ENCODE data around the gene SPTAN1. TPM values are rescaled to one million over a fixed set of nuclear protein-coding genes. Genes with fewer than 3 reads are reported as not detected.
"Not testable (repeated sequence)": the region's sequence is repeated elsewhere in the genome, so short reads cannot be mapped to it uniquely, and the experiment has no call there.

SPTAN1 gene
- total RNA-seq, 1 donor from 2014 or later: 161 TPM

GRCh38 chr9:128633601-128634000 is 81.2 kb downstream of the SPTAN1 start:
- ATAC-seq: no peak

- ATAC-seq: no peak
These were observed 81.7 kb downstream of the SPTAN1 start for GRCh38 chr9:128634111-128634510.

- ATAC-seq: no peak
These were observed 82.4 kb downstream of the SPTAN1 start for GRCh38 chr9:128634651-128635262.

- peak; percentile 94 for ATAC-seq
These were observed 83.1 kb downstream of the SPTAN1 start for GRCh38 chr9:128635266-128636023.

GRCh38 chr9:128636024-128636390 is 83.6 kb downstream of the SPTAN1 start:
- ATAC-seq: peak; percentile 43

GRCh38 chr9:128636556-128637530 is 84.5 kb downstream of the SPTAN1 start:
- peak; percentile 2 for ATAC-seq

GRCh38 chr9:128637656-128638055 is 85.3 kb downstream of the SPTAN1 start:
- no peak for ATAC-seq

GRCh38 chr9:128638580-128638979 is 86.2 kb downstream of the SPTAN1 start:
- ATAC-seq: no peak

GRCh38 chr9:128640603-128641002 is 88.2 kb downstream of the SPTAN1 start:
- no peak for ATAC-seq

GRCh38 chr9:128642675-128643245 is 90.4 kb downstream of the SPTAN1 start:
- no peak for ATAC-seq

GRCh38 chr9:128643519-128644300 is 91.3 kb downstream of the SPTAN1 start:
- no peak for ATAC-seq

- ATAC-seq: peak; percentile 60
These were observed 95.8 kb downstream of the SPTAN1 start for GRCh38 chr9:128648206-128648605.

- ATAC-seq: no peak
These were observed 99.4 kb downstream of the SPTAN1 start for GRCh38 chr9:128651798-128652197.

GRCh38 chr9:128653908-128654307 is 101.5 kb downstream of the SPTAN1 start:
- ATAC-seq: no peak

- ATAC-seq: no peak
These were observed 102.1 kb downstream of the SPTAN1 start for GRCh38 chr9:128654481-128654880.

GRCh38 chr9:128656416-128657343 is 104.3 kb downstream of the SPTAN1 start, which contains the start of gene DYNC2I2:
Gene DYNC2I2 (minus strand): TSS chr9:128656847. CDS start chr9:128656726, 121 bp downstream.
- peak; percentile 91 for ATAC-seq

- no peak for ATAC-seq
These were observed 104.9 kb downstream of the SPTAN1 start for GRCh38 chr9:128657344-128657704.

- no peak for ATAC-seq
These were observed 105.4 kb downstream of the SPTAN1 start for GRCh38 chr9:128657796-128658195.

- ATAC-seq: not testable (repeated sequence)
These were observed 114.1 kb downstream of the SPTAN1 start for GRCh38 chr9:128666481-128666941.

- no peak for ATAC-seq
These were observed 117.4 kb downstream of the SPTAN1 start for GRCh38 chr9:128669786-128670185.

- ATAC-seq: no peak
These were observed 123.0 kb downstream of the SPTAN1 start for GRCh38 chr9:128675382-128675781.
